Liver (tissue), 9 donors: ENCODE data around the gene CDC14A. TPM values are rescaled to one million over a fixed set of nuclear protein-coding genes. Genes with fewer than 3 reads are reported as not detected.

Source experiments
- DNase-seq: peaks from one replicate; pipeline ENCODE4 v3.0.0-alpha.2; 2017; ENCODE audit warnings: low spot score
- H3K27ac ChIP-seq, 2 donors: one replicate each; pipeline ENCODE4 v1.7.0; 2013; ENCODE audit warnings: inconsistent platforms in 2 of 2, low read length in 2 of 2, control low read depth in 1 of 2, low read depth in 1 of 2, mild to moderate bottlenecking in 1 of 2
- H3K27me3 ChIP-seq, 4 donors: one replicate each; pipeline versions ENCODE4 v1.6.1 to v1.7.0; 2013; ENCODE audit warnings: low read length in 3 of 4, inconsistent platforms in 1 of 4, mild to moderate bottlenecking in 1 of 4, moderate library complexity in 1 of 4; ENCODE audit not compliant: control insufficient read depth in 4 of 4, insufficient read depth in 4 of 4
- H3K36me3 ChIP-seq, 4 donors: one replicate each; pipeline versions ENCODE4 v1.6.1 to v1.7.0; 2013; ENCODE audit warnings: low read length in 3 of 4, mild to moderate bottlenecking in 3 of 4, low read depth in 1 of 4, moderate library complexity in 1 of 4; ENCODE audit not compliant: control insufficient read depth in 4 of 4, insufficient read depth in 3 of 4
- H3K4me1 ChIP-seq, 4 donors: one replicate each; pipeline versions ENCODE4 v1.6.1 to v1.7.0; 2013; ENCODE audit warnings: low read length in 3 of 4, mild to moderate bottlenecking in 3 of 4, moderate library complexity in 1 of 4; ENCODE audit not compliant: control insufficient read depth in 4 of 4, insufficient read depth in 4 of 4
- H3K4me3 ChIP-seq, 3 donors: one replicate each; pipeline versions ENCODE4 v1.6.1 to v1.7.0; 2013; ENCODE audit warnings: low read length in 3 of 3, control low read depth in 1 of 3, low read depth in 1 of 3, mild to moderate bottlenecking in 1 of 3
- H3K9ac ChIP-seq, 2 donors: one replicate each; pipeline ENCODE4 v1.7.0; 2013; ENCODE audit warnings: low read length in 2 of 2, mild to moderate bottlenecking in 2 of 2, moderate library complexity in 2 of 2, control low read depth in 1 of 2, low read depth in 1 of 2
- H3K9me3 ChIP-seq, 4 donors: one replicate each; pipeline versions ENCODE4 v1.6.1 to v1.7.0; 2013; ENCODE audit warnings: low read length in 3 of 4; ENCODE audit not compliant: control insufficient read depth in 4 of 4
- ATF3 ChIP-seq: IDR thresholded peaks from 2 replicates; pipeline ENCODE4 v1.6.1; 2016; ENCODE audit warnings: antibody characterized with exemption
- CTCF ChIP-seq: fragments of 150-350 bp; IDR thresholded peaks from 2 replicates; pipeline ENCODE4 v1.5.1; 2017; ENCODE audit warnings: improper control_type of control experiment, low read depth, low read length; ENCODE audit not compliant: missing input control
- FOXA2 ChIP-seq: IDR thresholded peaks from 2 replicates; pipeline ENCODE4 v1.6.1; 2016; ENCODE audit warnings: antibody characterized with exemption
- GABPA ChIP-seq, 2 donors: IDR thresholded peaks in 1 of 2; conservative IDR thresholded peaks in 1 of 2; 2 replicates each; pipeline ENCODE4 v1.6.1; 2016; ENCODE audit warnings: antibody characterized with exemption in 2 of 2, mild to moderate bottlenecking in 1 of 2, moderate library complexity in 1 of 2
- HNF4G ChIP-seq: IDR thresholded peaks from 2 replicates; pipeline ENCODE4 v1.6.1; 2016; ENCODE audit warnings: antibody characterized with exemption
- MAX ChIP-seq: IDR thresholded peaks from 2 replicates; pipeline ENCODE4 v1.6.1; 2016; ENCODE audit warnings: antibody characterized with exemption
- NR2F2 ChIP-seq: IDR thresholded peaks from 2 replicates; pipeline ENCODE4 v1.6.1; 2016; ENCODE audit warnings: antibody characterized with exemption
- RAD21 ChIP-seq, 2 donors: IDR thresholded peaks; 2 replicates each; pipeline ENCODE4 v1.6.1; 2016; ENCODE audit warnings: antibody characterized with exemption in 2 of 2, mild to moderate bottlenecking in 2 of 2
- REST ChIP-seq: IDR thresholded peaks from 2 replicates; pipeline ENCODE4 v1.6.1; 2016; ENCODE audit warnings: antibody characterized with exemption, mild to moderate bottlenecking
- TAF1 ChIP-seq: conservative IDR thresholded peaks from 2 replicates; pipeline ENCODE4 v1.6.1; 2016; ENCODE audit warnings: antibody characterized with exemption, mild to moderate bottlenecking
- YY1 ChIP-seq: IDR thresholded peaks from 2 replicates; pipeline ENCODE4 v1.6.1; 2016; ENCODE audit warnings: antibody characterized with exemption, mild to moderate bottlenecking
- WGBS: extraction: QIAGEN DNeasy Blood & Tissue Kit; methylation state at CpG from one replicate; pipeline ENCODE4 v1.1.7; 2013; 5-methylcytosine and 5-hydroxymethylcytosine counted together
- polyA plus RNA-seq, 2 donors: library from polyadenylated mRNA; stranded (reverse) in 1 of 2; unstranded in 1 of 2; fragments of 200-250 nt in 1 of 2; fragments of >200 nt in 1 of 2; fragmentation: Nextera tagmentation in 1 of 2; extraction: Ambion mirVana in 1 of 2; gene quantifications; one replicate each; pipeline versions ENCODE4 v1.2.1 to v1.2.3, GENCODE V29; 2013 to 2015
- total RNA-seq, 2 donors: library from RNA; depleted of rRNA; stranded (reverse); fragments of >200 nt; gene quantifications; one replicate each; pipeline ENCODE4 v1.2.3, GENCODE V29; 2014
- donor health status: healthy.
- donor health status: healthy.
- donor health status: healthy.
- donor health status: healthy.
- donor health status: healthy.

The CDC14A gene
- total and polyA plus RNA-seq, 4 donors = 0.39 to 4.1 (median 2.6) TPM

GRCh38 chr1:100506217-100506616 is 153.9 kb downstream of the CDC14A start:
- Histone ChIP-seq H3K9me3 (no peaks in the 10 kb centered on the region), H3K4me1 (no peaks in the 10 kb centered on the region), H3K9ac (no peak overlapping the region), H3K4me3 (no peak overlapping the region), H3K27me3 (no peaks in the 10 kb centered on the region), H3K36me3 (no peaks in the 10 kb centered on the region), H3K27ac (no peak overlapping the region)
- WGBS = 97% methylated on average over 2 of the region's 2 CpGs
- TF ChIP-seq MAX (no peak), ATF3 (no peak), NR2F2 (no peak), YY1 (no peak), CTCF (no peak), FOXA2 (no peak)
- no peak for DNase-seq

- 75% methylated on average over 1 of the region's 1 CpG for WGBS
- Histone ChIP-seq H3K4me1 (peaks cover 0 to 6% (median 3%) of the 10 kb centered on the region in 4 donors), H3K4me3 (no peak overlapping the region), H3K9ac (no peak overlapping the region), H3K36me3 (no peaks in the 10 kb centered on the region), H3K27ac (no peak overlapping the region), H3K27me3 (no peaks in the 10 kb centered on the region), H3K9me3 (no peaks in the 10 kb centered on the region)
- no peak for DNase-seq
- TF ChIP-seq MAX (no peak), RAD21 (IDR thresholded peaks at IDR 0.05) (no peak), HNF4G (no peak), REST (no peak), ATF3 (no peak), TAF1 (no peak)
Observed at GRCh38 chr1:100510451-100510850, 158.1 kb downstream of the CDC14A start.

- Histone ChIP-seq H3K4me1 (peaks cover 0 to 6% (median 3%) of the 10 kb centered on the region in 4 donors), H3K9me3 (no peaks in the 10 kb centered on the region), H3K36me3 (no peaks in the 10 kb centered on the region), H3K27ac (no peak overlapping the region), H3K9ac (no peak overlapping the region), H3K27me3 (no peaks in the 10 kb centered on the region), H3K4me3 (no peak overlapping the region)
- TF ChIP-seq GABPA (IDR thresholded peaks at IDR 0.05 in 1 of 2, conservative IDR thresholded peaks at IDR 0.05 in 1 of 2) = no peak
- DNase-seq = no peak
- 93% methylated on average over 4 of the region's 4 CpGs for WGBS
Observed at GRCh38 chr1:100511058-100511457, 158.8 kb downstream of the CDC14A start.
